Cardiac muscle cell (in vitro differentiated cells and primary cell): ENCODE measurements around the gene CRADD. TPM values are rescaled to one million over a fixed set of nuclear protein-coding genes. Genes with fewer than 3 reads are reported as not detected.

Experiments
- DNase-seq, 2 donors: peaks; one replicate each; pipeline versions ENCODE4 v3.0.0 to v3.0.0-alpha.2; 2010 to 2017; ENCODE audit warnings: low read depth in 1 of 2, low spot score in 1 of 2
- H3K27ac ChIP-seq: fragments of 200-600 bp; sonication (generic); 2 replicates; pipeline ENCODE4 v1.5.1; 2016
- H3K27me3 ChIP-seq: fragments of 200-600 bp; sonication (generic); 2 replicates; pipeline ENCODE4 v1.6.0; 2016; ENCODE audit warnings: control low read depth
- H3K36me3 ChIP-seq: fragments of 200-600 bp; sonication (generic); 2 replicates; pipeline ENCODE4 v1.5.1; 2016; ENCODE audit warnings: control low read depth
- H3K4me1 ChIP-seq: fragments of 200-600 bp; sonication (generic); 2 replicates; pipeline ENCODE4 v1.8.1; 2017; ENCODE audit warnings: low read depth, mild to moderate bottlenecking, mixed run types
- H3K4me3 ChIP-seq: fragments of 200-600 bp; sonication (generic); 2 replicates; pipeline ENCODE4 v1.5.1; 2016; ENCODE audit warnings: mild to moderate bottlenecking
- H3K9me3 ChIP-seq: fragments of 200-600 bp; sonication (generic); 2 replicates; pipeline ENCODE4 v1.5.1; 2017; ENCODE audit warnings: low read depth, mild to moderate bottlenecking, control low read depth
- polyA plus RNA-seq: library from polyadenylated mRNA; unstranded; fragments of >200 nt; fragmentation: Nextera tagmentation; extraction: Ambion mirVana; gene quantifications from 2 replicates; pipeline ENCODE4 v1.2.1, GENCODE V29; 2016
- total RNA-seq: library from RNA; depleted of rRNA; stranded (reverse); fragments of >200 nt; gene quantifications from 2 replicates; pipeline ENCODE4 v1.2.3, GENCODE V29; 2016
- TF ChIP-seq, protein P1 (sequence below): IDR thresholded peaks from 2 replicates; pipeline ENCODE4 v1.5.1; 2012; ENCODE audit warnings: low read depth, mild to moderate bottlenecking, low read length

CRADD gene
- total and polyA plus RNA-seq, 2 experiments from 2014 or later = 13.8 to 37.9 TPM

DNA sequence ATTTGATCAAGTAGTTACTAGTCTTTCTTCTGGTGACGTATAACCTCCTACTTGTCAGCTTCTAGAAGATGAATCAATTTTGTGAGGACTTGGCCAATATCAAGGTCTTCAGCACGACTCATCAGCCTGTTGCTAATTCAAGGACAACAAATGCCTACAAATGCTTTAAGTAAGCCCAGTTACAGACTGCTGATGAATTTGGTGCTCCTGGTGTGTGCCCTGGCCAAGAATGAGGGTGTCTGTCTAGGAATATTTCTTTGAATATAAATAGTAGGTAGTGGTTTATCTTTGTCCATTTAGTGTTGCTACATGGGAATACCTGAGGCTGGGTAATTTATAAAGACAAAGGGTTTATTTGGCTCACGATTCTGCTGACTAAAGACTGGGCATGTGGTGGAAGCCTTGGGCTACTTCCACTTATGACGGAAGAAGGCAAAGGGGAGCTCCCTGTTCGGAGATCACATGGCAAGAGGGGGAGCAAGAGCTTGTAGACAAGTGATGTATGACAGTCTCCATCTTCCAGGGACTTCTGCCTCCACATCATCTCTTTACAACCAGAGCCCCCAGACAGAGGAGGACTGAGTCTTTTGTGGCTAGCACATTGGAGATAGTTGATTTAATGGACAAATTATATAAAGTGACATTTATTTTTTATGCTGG lies 180.2 kb downstream of the CRADD start:
- no peak overlapping the region for H3K4me3 ChIP-seq
- H3K9me3 ChIP-seq = no peaks in the 10 kb centered on the region
- H3K27ac ChIP-seq = peak overlapping the region; percentile 80
- TF ChIP-seq, protein P1, sequence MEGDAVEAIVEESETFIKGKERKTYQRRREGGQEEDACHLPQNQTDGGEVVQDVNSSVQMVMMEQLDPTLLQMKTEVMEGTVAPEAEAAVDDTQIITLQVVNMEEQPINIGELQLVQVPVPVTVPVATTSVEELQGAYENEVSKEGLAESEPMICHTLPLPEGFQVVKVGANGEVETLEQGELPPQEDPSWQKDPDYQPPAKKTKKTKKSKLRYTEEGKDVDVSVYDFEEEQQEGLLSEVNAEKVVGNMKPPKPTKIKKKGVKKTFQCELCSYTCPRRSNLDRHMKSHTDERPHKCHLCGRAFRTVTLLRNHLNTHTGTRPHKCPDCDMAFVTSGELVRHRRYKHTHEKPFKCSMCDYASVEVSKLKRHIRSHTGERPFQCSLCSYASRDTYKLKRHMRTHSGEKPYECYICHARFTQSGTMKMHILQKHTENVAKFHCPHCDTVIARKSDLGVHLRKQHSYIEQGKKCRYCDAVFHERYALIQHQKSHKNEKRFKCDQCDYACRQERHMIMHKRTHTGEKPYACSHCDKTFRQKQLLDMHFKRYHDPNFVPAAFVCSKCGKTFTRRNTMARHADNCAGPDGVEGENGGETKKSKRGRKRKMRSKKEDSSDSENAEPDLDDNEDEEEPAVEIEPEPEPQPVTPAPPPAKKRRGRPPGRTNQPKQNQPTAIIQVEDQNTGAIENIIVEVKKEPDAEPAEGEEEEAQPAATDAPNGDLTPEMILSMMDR = no peak
- no peaks in the 10 kb centered on the region for H3K27me3 ChIP-seq
- no peaks in the 10 kb centered on the region for H3K36me3 ChIP-seq
- peaks cover 39% of the 10 kb centered on the region for H3K4me1 ChIP-seq
- DNase-seq = peak in 1 of 2 donors; percentile 25

DNA sequence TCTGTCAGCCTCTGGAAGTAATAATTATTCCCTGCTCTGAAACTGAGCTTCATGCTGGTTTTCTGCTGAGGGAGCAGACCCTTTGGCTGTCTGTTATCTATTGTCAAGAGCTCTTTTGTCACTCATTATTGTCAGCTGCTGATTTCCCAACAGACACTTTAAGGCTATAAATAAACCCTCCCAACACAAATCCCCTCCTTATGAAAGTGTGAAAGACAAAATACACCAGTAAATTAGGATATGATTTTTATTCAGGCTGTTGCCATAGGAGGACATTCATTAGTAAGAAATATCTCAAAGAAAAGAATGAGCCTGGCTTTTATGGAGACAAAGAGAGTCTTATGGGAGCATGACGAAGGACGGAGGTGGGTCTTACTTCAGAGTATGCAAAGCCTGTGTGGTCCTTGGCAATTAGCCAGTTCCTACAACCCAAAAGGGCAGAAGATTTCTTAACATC lies 180.8 kb downstream of the CRADD start:
- Histone ChIP-seq H3K4me3 (no peak overlapping the region), H3K9me3 (no peaks in the 10 kb centered on the region), H3K27ac (peak overlapping the region; percentile 80), H3K4me1 (peaks cover 39% of the 10 kb centered on the region), H3K36me3 (no peaks in the 10 kb centered on the region), H3K27me3 (no peaks in the 10 kb centered on the region)
- DNase-seq = peak; percentile 45 to 72
- TF ChIP-seq, protein P1 = no peak

DNA sequence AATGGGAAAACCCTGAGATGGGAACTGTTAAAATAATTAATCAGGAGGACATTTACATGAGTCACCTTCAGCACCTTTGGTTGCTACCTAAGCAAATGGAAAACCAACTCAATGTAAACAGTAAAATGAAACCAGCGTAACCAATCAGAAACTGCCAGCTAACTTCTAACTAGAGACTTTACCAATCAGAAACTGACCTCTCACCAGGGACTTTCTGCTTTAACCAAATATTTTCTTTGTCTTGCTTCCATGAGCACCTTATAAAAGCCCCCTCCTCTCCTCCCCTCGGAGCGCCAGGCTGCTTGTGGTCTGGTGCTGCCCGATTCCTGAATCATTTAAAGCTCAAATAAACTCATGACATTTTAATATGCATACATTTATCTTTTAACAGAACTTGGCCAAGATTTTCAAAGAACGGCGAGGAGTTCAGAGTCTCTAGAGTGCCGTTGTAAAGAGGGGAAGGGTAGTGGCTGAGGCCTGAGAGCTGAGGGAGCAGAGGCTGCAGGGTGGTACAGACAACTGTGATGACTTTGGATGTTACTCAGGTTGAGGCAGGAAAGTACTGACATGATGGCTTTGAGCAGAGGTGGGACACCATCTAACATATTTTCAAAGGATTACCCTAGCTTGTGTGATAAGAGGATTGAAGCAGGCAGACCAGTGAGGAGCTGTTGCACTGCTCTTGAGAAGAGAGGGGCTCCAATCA lies 183.6 kb downstream of the CRADD start:
- Histone ChIP-seq H3K27me3 (no peaks in the 10 kb centered on the region), H3K27ac (no peak overlapping the region), H3K4me1 (peaks cover 32% of the 10 kb centered on the region), H3K4me3 (no peak overlapping the region), H3K36me3 (no peaks in the 10 kb centered on the region), H3K9me3 (no peaks in the 10 kb centered on the region)
- TF ChIP-seq, protein P1 = no peak
- DNase-seq = no peak

DNA sequence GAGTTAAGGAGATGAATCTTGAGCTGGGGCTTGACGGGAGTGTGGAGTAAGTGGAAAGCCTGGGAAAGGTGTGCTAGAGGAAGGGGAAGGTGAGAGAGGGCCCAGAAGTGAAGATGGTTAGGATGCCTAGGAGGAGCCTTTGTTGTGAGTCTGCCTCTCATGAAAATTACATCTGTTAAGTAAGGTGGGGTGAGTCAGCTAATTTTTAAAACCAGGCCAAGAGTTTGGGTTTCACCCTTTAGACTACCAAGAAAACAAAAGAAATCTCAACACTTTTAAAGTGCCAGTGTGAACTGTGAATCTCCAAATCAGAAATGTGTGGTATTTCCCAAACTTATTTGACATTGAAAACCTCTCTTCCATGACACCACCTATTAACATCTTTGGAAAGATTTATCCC lies 185.2 kb downstream of the CRADD start:
- no peak overlapping the region for H3K4me3 ChIP-seq
- H3K4me1 ChIP-seq = peaks cover 16% of the 10 kb centered on the region
- H3K27me3 ChIP-seq = no peaks in the 10 kb centered on the region
- TF ChIP-seq, protein P1 = no peak
- no peak overlapping the region for H3K27ac ChIP-seq
- peak in 1 of 2 donors; percentile 16 for DNase-seq
- no peaks in the 10 kb centered on the region for H3K9me3 ChIP-seq
- H3K36me3 ChIP-seq = no peaks in the 10 kb centered on the region

DNA sequence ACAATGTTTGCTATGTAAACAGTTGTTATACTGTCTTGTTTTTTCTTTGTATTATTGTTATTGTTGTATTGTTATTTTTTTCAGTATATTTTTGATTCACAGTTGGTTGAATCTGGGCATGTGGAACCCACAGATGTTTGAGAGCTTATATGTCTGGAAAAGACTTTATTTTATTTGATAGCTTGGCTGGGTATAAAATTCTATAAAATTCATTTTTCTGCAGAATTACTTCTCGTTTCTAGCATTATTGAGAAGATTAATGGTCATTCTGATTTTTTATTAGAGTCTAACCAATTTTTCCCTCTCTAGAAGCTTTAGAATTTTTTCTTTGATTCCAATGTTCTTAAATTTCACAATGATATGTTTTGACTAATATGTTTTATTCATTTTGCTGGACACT lies 188.6 kb downstream of the CRADD start:
- TF ChIP-seq, protein P1 = no peak
- no peak overlapping the region for H3K4me3 ChIP-seq
- H3K4me1 ChIP-seq = no peaks in the 10 kb centered on the region
- no peaks in the 10 kb centered on the region for H3K9me3 ChIP-seq
- no peaks in the 10 kb centered on the region for H3K27me3 ChIP-seq
- no peak overlapping the region for H3K27ac ChIP-seq
- H3K36me3 ChIP-seq = no peaks in the 10 kb centered on the region
- no peak for DNase-seq
